DMS114 treated with DMSO at 0.1 percent for 48 hours (cell line): ENCODE results near the gene WNK4.

Experiments
- DNase-seq: peaks from one replicate; lab custom pipeline; 2025; ENCODE audit not compliant: unreplicated experiment; lab: John Stamatoyannopoulos, UW

The WNK4 gene

GRCh38 chr17:42796066-42796758 lies 15.8 kb downstream of the WNK4 start:
- no peak for DNase-seq

GRCh38 chr17:42797067-42798007 lies 16.9 kb downstream of the WNK4 start:
- no peak for DNase-seq

- DNase-seq = no peak
These were observed 17.6 kb downstream of the WNK4 start for GRCh38 chr17:42798011-42798382.

GRCh38 chr17:42798383-42799380 lies 18.3 kb downstream of the WNK4 start, which contains the start of the genes CNTD1 and COA3:
Gene CNTD1, plus strand, starts transcription at chr17:42798861. Its CDS starts 207 bp downstream, at chr17:42799068.
Gene COA3, minus strand, starts transcription at chr17:42798704. Its CDS starts 23 bp downstream, at chr17:42798681.
- DNase-seq = peak; percentile 74

- DNase-seq = no peak
These were observed 22.9 kb downstream of the WNK4 start for GRCh38 chr17:42803074-42803883.

GRCh38 chr17:42804918-42805367 lies 24.5 kb downstream of the WNK4 start:
- DNase-seq = no peak

- DNase-seq = no peak
These were observed 25.8 kb downstream of the WNK4 start for GRCh38 chr17:42806249-42806648.

GRCh38 chr17:42809250-42809649 lies 28.8 kb downstream of the WNK4 start:
- DNase-seq = no peak

- DNase-seq = no peak
These were observed 34.4 kb downstream of the WNK4 start for GRCh38 chr17:42814633-42815399.

GRCh38 chr17:42817866-42818265 lies 37.5 kb downstream of the WNK4 start:
- no peak for DNase-seq

- no peak for DNase-seq
These were observed 38.0 kb downstream of the WNK4 start for GRCh38 chr17:42818379-42818778.

GRCh38 chr17:42819939-42820535 lies 39.6 kb downstream of the WNK4 start:
- DNase-seq = peak; percentile 23

- no peak for DNase-seq
These were observed 40.8 kb downstream of the WNK4 start for GRCh38 chr17:42821176-42821575.

- no peak for DNase-seq
These were observed 47.1 kb downstream of the WNK4 start for GRCh38 chr17:42827472-42827871.

- DNase-seq = no peak
These were observed 50.6 kb downstream of the WNK4 start for GRCh38 chr17:42830971-42831370.

GRCh38 chr17:42832213-42832933 lies 52.0 kb downstream of the WNK4 start:
- DNase-seq = no peak

- peak; percentile 71 for DNase-seq
These were observed 52.7 kb downstream of the WNK4 start, which contains the start of gene PSME3 for GRCh38 chr17:42832934-42833766. Gene PSME3, plus strand, starts transcription at chr17:42833397. Its CDS starts 235 bp downstream, at chr17:42833632.
